GM19025 (cell line): Measurements from ENCODE around the gene PPFIBP2.

Experiments used
- ATAC-seq: cut with Tn5 transposase; IDR thresholded peaks from one replicate; pipeline ENCODE4 v1.9.1; 2021; ENCODE audit warnings: mild to moderate bottlenecking, low read depth, moderate library complexity; ENCODE audit not compliant: unreplicated experiment

The PPFIBP2 gene

GRCh38 chr11:7574491-7575130, 60.8 kb downstream of the PPFIBP2 start:
- no peak for ATAC-seq

DNA sequence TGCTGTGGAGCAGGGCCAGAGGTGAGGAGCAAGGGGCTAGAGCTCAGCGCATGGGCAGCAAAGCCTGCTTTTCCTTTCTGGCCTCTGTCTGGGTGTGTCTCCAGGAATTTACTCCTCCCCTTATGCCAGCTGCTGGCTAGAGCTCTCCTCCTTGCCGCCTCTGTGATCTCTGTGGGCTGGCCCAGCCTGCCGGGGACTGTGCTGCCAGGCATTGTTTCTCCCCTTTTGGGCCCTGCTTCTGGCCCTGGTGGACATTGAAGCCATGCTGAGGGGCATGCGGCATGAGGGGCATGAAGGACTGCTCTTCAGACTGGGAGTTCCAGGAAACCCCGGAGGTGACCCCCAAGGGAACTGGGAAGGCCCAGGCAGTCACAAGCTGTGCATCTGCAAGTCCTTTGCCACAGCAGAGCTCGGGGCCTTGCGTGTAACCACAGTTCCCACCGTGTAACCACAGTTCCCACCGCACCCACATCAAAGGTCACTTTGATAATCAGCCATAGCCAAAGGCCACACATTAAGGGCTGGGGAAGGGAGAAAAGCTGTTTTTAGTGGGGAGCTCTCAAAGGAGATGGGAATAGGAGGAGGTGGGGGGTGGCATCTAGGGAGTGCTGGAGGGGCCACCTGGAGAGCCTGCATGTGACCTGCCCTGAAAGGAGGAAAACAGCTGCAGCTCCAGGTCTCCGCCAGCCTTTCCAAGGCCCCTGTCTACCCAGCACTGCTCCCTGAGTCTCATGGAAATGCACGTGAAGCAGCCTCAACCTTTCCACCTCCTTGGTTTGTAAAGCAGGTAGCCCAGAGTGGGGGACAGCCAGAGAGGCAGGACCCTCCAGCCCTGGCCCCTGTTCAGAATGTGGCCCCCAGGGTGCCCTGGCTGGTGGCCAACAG, 62.3 kb downstream of the PPFIBP2 start:
- no peak for ATAC-seq

GRCh38 chr11:7576726-7577290, 63.0 kb downstream of the PPFIBP2 start:
- ATAC-seq: no peak

GRCh38 chr11:7577291-7578190, 63.7 kb downstream of the PPFIBP2 start:
- no peak for ATAC-seq

GRCh38 chr11:7578276-7578955, 64.6 kb downstream of the PPFIBP2 start:
- no peak for ATAC-seq

GRCh38 chr11:7579361-7579791, 65.6 kb downstream of the PPFIBP2 start:
- ATAC-seq: no peak

GRCh38 chr11:7581021-7581590, 67.3 kb downstream of the PPFIBP2 start:
- ATAC-seq: no peak

DNA sequence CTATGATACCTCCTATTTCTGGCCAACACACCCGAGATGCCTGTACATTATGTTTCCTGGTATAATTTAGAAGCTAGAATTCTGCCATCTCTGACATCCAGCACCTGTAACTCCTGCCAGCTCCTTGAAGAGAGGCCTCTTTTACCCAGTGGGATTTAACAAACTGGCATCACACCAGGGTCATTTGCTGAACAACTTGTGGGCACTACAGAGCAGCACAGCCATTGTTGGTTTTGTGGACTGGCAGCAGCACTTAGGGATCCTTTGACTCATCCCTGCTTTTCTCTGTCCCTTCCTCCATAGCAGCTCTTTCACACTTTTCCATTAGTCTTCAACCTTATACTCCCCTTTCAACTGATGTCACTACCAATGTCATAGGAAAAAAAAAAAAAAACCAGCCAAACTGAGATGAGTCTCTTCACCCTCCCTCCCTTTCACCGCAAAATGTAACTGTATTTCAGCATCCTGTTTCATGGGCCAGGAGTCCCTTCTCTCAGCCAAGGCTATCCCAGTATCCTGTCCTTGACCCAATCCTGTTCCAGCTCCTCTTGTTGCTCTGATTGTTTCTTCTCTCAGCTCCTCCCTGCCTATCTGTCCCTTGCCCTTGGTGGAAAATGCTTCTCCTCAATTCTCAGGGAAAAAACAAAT, 68.7 kb downstream of the PPFIBP2 start:
- no peak for ATAC-seq

DNA sequence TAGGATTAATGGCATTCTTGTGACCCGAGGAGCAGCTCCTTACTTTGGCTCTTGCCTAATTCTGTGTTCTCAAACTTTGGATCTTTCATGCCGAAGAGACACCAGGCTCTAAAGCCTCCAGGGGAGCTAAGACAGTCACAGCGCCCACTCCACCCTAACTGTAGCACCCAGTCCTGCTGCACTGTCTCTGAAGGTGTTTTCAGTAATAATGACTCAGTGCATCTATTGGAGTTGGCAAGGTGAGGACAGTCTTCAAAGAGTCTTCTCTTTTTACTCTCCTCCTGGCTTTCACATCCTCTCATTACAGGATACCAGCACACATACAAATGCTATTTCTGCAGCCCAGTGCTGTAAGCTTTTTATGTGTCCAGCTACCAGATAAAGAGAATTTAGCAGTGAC, 69.4 kb downstream of the PPFIBP2 start:
- ATAC-seq: no peak

DNA sequence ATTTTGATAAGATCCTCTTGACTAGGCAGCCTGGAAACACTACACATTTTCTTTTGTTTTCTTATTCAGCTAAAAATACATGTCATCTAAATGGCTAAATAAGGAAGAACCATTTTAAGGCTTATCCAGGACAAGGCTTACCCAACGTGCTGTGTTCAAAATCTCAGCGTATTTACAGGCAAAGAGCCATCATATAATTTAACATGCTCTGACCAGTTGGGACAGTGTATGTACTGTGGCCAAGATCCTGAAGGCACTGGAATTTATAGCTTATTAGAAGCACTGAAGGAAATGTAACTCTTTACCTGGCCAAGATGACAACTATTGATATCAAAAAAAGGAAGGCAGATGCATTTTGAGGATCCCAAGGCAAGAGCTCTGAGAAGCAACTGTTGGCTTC, 71.1 kb downstream of the PPFIBP2 start:
- no peak for ATAC-seq

DNA sequence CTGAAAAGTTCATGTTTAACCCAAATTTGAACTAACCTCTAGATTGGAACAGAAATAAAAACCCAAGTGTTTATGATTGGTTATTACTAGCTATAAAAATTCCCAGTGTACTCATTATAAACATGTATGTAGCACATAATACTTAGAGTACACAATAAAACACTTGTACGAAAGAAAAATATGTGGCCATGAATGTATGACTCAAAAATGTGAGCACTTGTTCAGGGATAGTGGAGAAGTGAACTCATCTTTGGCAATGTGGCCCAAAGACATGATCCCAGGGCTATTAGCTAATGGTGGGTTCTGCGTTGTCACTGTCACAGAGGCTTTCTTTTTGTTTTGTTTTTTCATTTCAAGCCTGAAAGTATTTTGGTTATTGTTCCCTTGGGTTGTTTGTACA, 72.0 kb downstream of the PPFIBP2 start:
- no peak for ATAC-seq

- no peak for ATAC-seq
These were observed 72.6 kb downstream of the PPFIBP2 start for GRCh38 chr11:7586376-7586775.

GRCh38 chr11:7587712-7588111, 73.9 kb downstream of the PPFIBP2 start:
- ATAC-seq: no peak

DNA sequence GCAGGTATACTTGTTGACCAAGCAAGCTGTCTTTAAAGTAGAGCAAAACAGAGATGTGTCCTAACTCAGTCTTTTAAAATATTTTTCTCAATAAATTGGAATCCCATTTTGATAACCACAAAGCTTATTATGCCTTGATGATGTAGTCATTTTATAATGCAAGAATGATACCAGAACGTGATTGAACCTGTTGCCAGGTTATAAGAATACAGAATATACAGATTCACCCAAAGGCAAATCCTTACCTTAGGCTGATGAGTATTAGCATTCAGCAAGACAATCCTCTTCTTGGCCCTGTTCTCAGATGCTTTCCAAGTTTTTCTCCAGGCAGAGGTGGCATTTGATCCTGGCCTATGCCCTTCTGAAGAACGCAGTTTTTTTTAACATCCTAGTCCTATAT, 76.1 kb downstream of the PPFIBP2 start:
- no peak for ATAC-seq

DNA sequence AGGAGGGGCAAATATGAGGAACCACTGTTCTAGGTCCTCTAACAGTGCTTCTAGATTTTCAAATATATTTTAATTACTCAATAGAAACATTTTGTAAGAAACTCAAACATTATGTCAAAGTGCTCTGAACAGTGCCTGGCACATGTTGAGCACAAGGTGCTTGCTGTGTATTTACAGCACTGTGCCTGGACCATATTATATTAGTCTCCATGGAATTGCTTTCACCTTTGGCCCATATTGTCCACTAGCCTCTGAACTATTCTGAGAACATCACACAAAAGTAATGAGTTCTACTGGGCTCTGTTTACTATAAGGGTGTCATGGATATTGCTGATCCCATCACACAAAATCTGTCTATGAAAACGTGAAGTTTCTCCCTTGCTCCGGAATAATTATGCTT, 76.7 kb downstream of the PPFIBP2 start:
- no peak for ATAC-seq

GRCh38 chr11:7591107-7591894, 77.5 kb downstream of the PPFIBP2 start:
- ATAC-seq: no peak

DNA sequence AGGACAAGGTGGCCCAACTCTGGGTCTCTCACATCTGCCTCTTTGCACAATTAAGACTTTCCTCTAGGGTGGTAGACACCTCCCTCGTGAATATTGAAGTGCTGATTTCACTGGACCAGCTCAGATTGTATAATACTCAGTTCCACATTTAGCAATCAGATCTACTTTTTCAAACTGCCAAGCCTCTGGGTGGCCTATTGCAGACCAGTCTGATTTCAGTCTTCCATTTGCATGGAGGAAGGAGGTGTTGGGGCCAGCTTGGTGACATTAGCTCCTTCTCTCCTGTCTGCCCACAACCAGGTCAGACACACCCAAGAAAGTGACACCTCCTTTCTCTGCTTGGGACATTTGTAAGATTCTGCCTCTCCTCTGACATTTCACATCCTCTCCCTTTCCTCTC, 78.2 kb downstream of the PPFIBP2 start:
- no peak for ATAC-seq

DNA sequence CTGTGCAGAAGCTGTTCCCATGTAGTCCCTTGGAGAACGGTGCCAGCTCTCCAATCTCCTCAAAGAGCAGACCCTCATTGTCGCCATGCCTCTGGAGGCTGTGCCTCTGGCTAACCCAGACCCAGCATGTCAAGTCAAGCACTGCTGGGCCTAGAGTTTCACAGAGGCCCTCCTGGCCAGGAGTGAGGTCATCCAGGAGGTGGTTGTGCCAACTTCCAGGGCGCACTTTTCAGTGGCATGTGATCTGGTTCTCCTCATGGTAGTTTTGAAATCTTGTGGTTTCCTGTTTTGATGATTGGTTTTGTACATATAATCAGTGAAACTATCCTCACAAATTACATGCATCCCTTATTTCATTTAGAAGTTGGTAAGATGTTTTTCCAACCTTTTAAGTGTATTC, 78.9 kb downstream of the PPFIBP2 start:
- no peak for ATAC-seq
